ENCODE data around the gene XPNPEP1. TPM values are rescaled to one million over a fixed set of nuclear protein-coding genes. Genes with fewer than 3 reads are reported as not detected.

XPNPEP1 gene
- polyA plus RNA-seq, 1 donor from 2014 or later = 96.3 TPM

GRCh38 chr10:109895095-109895818 lies 28.1 kb downstream of the XPNPEP1 start:
- H4K20me1 ChIP-seq (ENCODE audit: insufficient read depth) = no peaks in the 10 kb centered on the region
- peaks cover 3% of the 10 kb centered on the region for H3K36me3 ChIP-seq (ENCODE audit: insufficient read depth, low read length)
- no peaks in the 10 kb centered on the region for H3F3A ChIP-seq (ENCODE audit: insufficient read depth, low read length, poor library complexity, severe bottlenecking)
- H3K9me2 ChIP-seq (ENCODE audit: insufficient read depth, low read length) = no peaks in the 10 kb centered on the region
- H3K27me3 ChIP-seq (ENCODE audit: insufficient read depth, low read depth, low read length) = no peaks in the 10 kb centered on the region
- H3K79me2 ChIP-seq (replicated peaks; ENCODE audit: insufficient read depth, low read length) = no peaks in the 10 kb centered on the region
- no peak overlapping the region for H3K27ac ChIP-seq (ENCODE audit: low read length)
- no peak overlapping the region for H3K4me3 ChIP-seq (ENCODE audit: low read length)
- H3K4me2 ChIP-seq (ENCODE audit: low read length) = no peak overlapping the region
- H3K9me3 ChIP-seq (ENCODE audit: low read length) = no peaks in the 10 kb centered on the region
- TF ChIP-seq SMC3 (conservative IDR thresholded peaks at IDR 0.05; ENCODE audit: poor library complexity) = no peak
- no peak for TF ChIP-seq EZH2 (IDR thresholded peaks at IDR 0.05; ENCODE audit: borderline replicate concordance, insufficient read depth, low read length, poor library complexity, severe bottlenecking)
- TF ChIP-seq MXI1 (conservative IDR thresholded peaks at IDR 0.05; ENCODE audit: poor library complexity, severe bottlenecking) = no peak
- no peak for TF ChIP-seq RAD21 (conservative IDR thresholded peaks at IDR 0.05)
- no peak for TF ChIP-seq TAF1 (IDR thresholded peaks at IDR 0.05; ENCODE audit: low read depth)
- TF ChIP-seq, protein P1, sequence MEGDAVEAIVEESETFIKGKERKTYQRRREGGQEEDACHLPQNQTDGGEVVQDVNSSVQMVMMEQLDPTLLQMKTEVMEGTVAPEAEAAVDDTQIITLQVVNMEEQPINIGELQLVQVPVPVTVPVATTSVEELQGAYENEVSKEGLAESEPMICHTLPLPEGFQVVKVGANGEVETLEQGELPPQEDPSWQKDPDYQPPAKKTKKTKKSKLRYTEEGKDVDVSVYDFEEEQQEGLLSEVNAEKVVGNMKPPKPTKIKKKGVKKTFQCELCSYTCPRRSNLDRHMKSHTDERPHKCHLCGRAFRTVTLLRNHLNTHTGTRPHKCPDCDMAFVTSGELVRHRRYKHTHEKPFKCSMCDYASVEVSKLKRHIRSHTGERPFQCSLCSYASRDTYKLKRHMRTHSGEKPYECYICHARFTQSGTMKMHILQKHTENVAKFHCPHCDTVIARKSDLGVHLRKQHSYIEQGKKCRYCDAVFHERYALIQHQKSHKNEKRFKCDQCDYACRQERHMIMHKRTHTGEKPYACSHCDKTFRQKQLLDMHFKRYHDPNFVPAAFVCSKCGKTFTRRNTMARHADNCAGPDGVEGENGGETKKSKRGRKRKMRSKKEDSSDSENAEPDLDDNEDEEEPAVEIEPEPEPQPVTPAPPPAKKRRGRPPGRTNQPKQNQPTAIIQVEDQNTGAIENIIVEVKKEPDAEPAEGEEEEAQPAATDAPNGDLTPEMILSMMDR (IDR thresholded peaks at IDR 0.05; ENCODE audit: poor library complexity, severe bottlenecking) = no peak
- no peak for TF ChIP-seq POLR2AphosphoS5 (IDR thresholded peaks at IDR 0.05)
- no peak for TF ChIP-seq EP300 (conservative IDR thresholded peaks at IDR 0.05; ENCODE audit: poor library complexity, severe bottlenecking)
- TF ChIP-seq, protein P2, sequence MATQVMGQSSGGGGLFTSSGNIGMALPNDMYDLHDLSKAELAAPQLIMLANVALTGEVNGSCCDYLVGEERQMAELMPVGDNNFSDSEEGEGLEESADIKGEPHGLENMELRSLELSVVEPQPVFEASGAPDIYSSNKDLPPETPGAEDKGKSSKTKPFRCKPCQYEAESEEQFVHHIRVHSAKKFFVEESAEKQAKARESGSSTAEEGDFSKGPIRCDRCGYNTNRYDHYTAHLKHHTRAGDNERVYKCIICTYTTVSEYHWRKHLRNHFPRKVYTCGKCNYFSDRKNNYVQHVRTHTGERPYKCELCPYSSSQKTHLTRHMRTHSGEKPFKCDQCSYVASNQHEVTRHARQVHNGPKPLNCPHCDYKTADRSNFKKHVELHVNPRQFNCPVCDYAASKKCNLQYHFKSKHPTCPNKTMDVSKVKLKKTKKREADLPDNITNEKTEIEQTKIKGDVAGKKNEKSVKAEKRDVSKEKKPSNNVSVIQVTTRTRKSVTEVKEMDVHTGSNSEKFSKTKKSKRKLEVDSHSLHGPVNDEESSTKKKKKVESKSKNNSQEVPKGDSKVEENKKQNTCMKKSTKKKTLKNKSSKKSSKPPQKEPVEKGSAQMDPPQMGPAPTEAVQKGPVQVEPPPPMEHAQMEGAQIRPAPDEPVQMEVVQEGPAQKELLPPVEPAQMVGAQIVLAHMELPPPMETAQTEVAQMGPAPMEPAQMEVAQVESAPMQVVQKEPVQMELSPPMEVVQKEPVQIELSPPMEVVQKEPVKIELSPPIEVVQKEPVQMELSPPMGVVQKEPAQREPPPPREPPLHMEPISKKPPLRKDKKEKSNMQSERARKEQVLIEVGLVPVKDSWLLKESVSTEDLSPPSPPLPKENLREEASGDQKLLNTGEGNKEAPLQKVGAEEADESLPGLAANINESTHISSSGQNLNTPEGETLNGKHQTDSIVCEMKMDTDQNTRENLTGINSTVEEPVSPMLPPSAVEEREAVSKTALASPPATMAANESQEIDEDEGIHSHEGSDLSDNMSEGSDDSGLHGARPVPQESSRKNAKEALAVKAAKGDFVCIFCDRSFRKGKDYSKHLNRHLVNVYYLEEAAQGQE (IDR thresholded peaks at IDR 0.05; ENCODE audit: borderline replicate concordance) = no peak
- no peak overlapping the region for H2AFZ ChIP-seq (ENCODE audit: low read depth, low read length)
- no peak overlapping the region for H3K9ac ChIP-seq (ENCODE audit: low read length)

- Histone ChIP-seq H3K9me3 (ENCODE audit: low read length) (no peaks in the 10 kb centered on the region), H3K36me3 (ENCODE audit: insufficient read depth, low read length) (peaks cover 3% of the 10 kb centered on the region), H3K27ac (ENCODE audit: low read length) (no peak overlapping the region), H3K9me2 (ENCODE audit: insufficient read depth, low read length) (no peaks in the 10 kb centered on the region), H3F3A (ENCODE audit: insufficient read depth, low read length, poor library complexity, severe bottlenecking) (no peaks in the 10 kb centered on the region), H3K9ac (ENCODE audit: low read length) (no peak overlapping the region), H2AFZ (ENCODE audit: low read depth, low read length) (no peak overlapping the region), H3K4me2 (ENCODE audit: low read length) (no peak overlapping the region), H3K27me3 (ENCODE audit: insufficient read depth, low read depth, low read length) (no peaks in the 10 kb centered on the region), H3K79me2 (replicated peaks; ENCODE audit: insufficient read depth, low read length) (no peaks in the 10 kb centered on the region), H4K20me1 (ENCODE audit: insufficient read depth) (no peaks in the 10 kb centered on the region), H3K4me3 (ENCODE audit: low read length) (no peak overlapping the region)
- TF ChIP-seq, protein P1 (IDR thresholded peaks at IDR 0.05; ENCODE audit: poor library complexity, severe bottlenecking) = no peak
- TF ChIP-seq EZH2 (IDR thresholded peaks at IDR 0.05; ENCODE audit: borderline replicate concordance, insufficient read depth, low read length, poor library complexity, severe bottlenecking) (no peak), EP300 (conservative IDR thresholded peaks at IDR 0.05; ENCODE audit: poor library complexity, severe bottlenecking) (no peak), POLR2AphosphoS5 (IDR thresholded peaks at IDR 0.05) (no peak), TAF1 (IDR thresholded peaks at IDR 0.05; ENCODE audit: low read depth) (no peak)
- TF ChIP-seq, protein P2 (IDR thresholded peaks at IDR 0.05; ENCODE audit: borderline replicate concordance) = no peak
These were observed 28.8 kb downstream of the XPNPEP1 start for GRCh38 chr10:109894516-109894915.

All from neural cell (in vitro differentiated cells).